BJ (cell line): ENCODE results near the gene TANC1. TPM values are rescaled to one million over a fixed set of nuclear protein-coding genes. Genes with fewer than 3 reads are reported as not detected.

ENCODE experiments used
- CTCF ChIA-PET: fragments of 350-600 bp; formaldehyde crosslinking; extraction: SDS; loops from one replicate; lab custom pipeline; 2021; ENCODE audit warnings: antibody characterized with exemption, inconsistent platforms; lab: Yijun Ruan, JAX
- POLR2A ChIA-PET: fragments of 300-600 bp; sonication (Branson Sonifier 250); formaldehyde crosslinking; extraction: SDS; loops from one replicate; lab custom pipeline; 2021; ENCODE audit warnings: antibody characterized with exemption; lab: Charles Lee
- DNase-seq: peaks from one replicate; pipeline ENCODE4 v3.0.0-alpha.2; 2011; ENCODE audit warnings: low read depth
- H3K27me3 ChIP-seq: 2 replicates; pipeline ENCODE4 v1.6.0; 2011; ENCODE audit warnings: low read length; ENCODE audit not compliant: control insufficient read depth, insufficient read depth
- H3K36me3 ChIP-seq: 2 replicates; pipeline ENCODE4 v1.5.1; 2011; ENCODE audit warnings: low read length; ENCODE audit not compliant: control insufficient read depth, insufficient read depth
- H3K4me3 ChIP-seq: 2 replicates; pipeline ENCODE4 v1.5.1; 2011; ENCODE audit warnings: low read depth, mild to moderate bottlenecking, control low read depth, low read length
- polyA plus RNA-seq: library from polyadenylated mRNA; depleted of rRNA; stranded (reverse); fragments of >200 nt; gene quantifications from 2 replicates; pipeline ENCODE4 v1.2.3, GENCODE V29; 2011
- TF ChIP-seq, protein P1 (sequence below): IDR thresholded peaks from 2 replicates; pipeline ENCODE4 v1.5.1; 2011; ENCODE audit warnings: low read depth, mild to moderate bottlenecking, control low read depth, inconsistent platforms, low read length, moderate library complexity; ENCODE audit not compliant: insufficient read depth

Gene TANC1
- polyA plus RNA-seq, 1 experiment, result 22.0 TPM

DNA sequence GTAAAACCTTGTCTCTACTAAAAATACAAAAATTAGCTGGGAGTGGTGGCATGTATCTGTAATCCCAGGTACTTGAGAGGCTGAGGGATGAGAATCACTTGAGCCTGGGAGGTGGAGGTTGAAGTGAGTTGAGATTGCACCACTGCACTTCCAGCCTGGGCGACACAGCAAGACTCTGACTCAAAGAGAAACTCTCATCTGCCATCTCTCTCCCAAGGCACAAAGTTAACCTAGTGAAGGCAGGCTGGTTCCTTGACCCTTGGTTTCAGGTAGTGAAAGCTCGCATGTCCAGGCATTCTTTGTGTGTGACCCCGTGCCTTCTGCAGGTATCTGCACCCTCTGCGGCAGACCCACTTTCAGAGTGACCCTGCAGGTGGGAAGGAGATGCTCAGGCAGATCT is 218.0 kb downstream of the TANC1 start:
- peaks cover 13% of the 10 kb centered on the region for H3K36me3 ChIP-seq
- DNase-seq, result no peak
- TF ChIP-seq, protein P1, sequence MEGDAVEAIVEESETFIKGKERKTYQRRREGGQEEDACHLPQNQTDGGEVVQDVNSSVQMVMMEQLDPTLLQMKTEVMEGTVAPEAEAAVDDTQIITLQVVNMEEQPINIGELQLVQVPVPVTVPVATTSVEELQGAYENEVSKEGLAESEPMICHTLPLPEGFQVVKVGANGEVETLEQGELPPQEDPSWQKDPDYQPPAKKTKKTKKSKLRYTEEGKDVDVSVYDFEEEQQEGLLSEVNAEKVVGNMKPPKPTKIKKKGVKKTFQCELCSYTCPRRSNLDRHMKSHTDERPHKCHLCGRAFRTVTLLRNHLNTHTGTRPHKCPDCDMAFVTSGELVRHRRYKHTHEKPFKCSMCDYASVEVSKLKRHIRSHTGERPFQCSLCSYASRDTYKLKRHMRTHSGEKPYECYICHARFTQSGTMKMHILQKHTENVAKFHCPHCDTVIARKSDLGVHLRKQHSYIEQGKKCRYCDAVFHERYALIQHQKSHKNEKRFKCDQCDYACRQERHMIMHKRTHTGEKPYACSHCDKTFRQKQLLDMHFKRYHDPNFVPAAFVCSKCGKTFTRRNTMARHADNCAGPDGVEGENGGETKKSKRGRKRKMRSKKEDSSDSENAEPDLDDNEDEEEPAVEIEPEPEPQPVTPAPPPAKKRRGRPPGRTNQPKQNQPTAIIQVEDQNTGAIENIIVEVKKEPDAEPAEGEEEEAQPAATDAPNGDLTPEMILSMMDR, result no peak
- H3K4me3 ChIP-seq, result no peak overlapping the region
- H3K27me3 ChIP-seq, result no peaks in the 10 kb centered on the region
- ChIA-PET CTCF (interaction anchor here (1.3 to 2.0 kb wide), 3 partner anchors 10 to 284 kb away, joined by 3 to 5 read pairs (median 4); no protein-coding TSS in a partner anchor), POLR2A (no interaction called here)

GRCh38 chr2:159187106-159187505 is 218.7 kb downstream of the TANC1 start:
- no peak overlapping the region for H3K4me3 ChIP-seq
- H3K27me3 ChIP-seq, result no peaks in the 10 kb centered on the region
- ChIA-PET CTCF (interaction anchor here (1.3 to 2.0 kb wide), 2 partner anchors 9 to 132 kb away, joined by 3 to 4 read pairs; no protein-coding TSS in a partner anchor), POLR2A (no interaction called here)
- DNase-seq, result no peak
- TF ChIP-seq, protein P1, result no peak
- H3K36me3 ChIP-seq, result peaks cover 13% of the 10 kb centered on the region

GRCh38 chr2:159188449-159188848 is 220.0 kb downstream of the TANC1 start:
- ChIA-PET CTCF (interaction anchor here (0.6 kb wide), 1 partner anchor 271 kb away, joined by 3 read pairs; no protein-coding TSS in a partner anchor), POLR2A (no interaction called here)
- no peak for DNase-seq
- TF ChIP-seq, protein P1, result no peak
- H3K4me3 ChIP-seq, result no peak overlapping the region
- H3K27me3 ChIP-seq, result no peaks in the 10 kb centered on the region
- peaks cover 13% of the 10 kb centered on the region for H3K36me3 ChIP-seq

- ChIA-PET POLR2A (no interaction called here), CTCF (no interaction called here)
- TF ChIP-seq, protein P1, result no peak
- no peak for DNase-seq
- Histone ChIP-seq H3K4me3 (no peak overlapping the region), H3K27me3 (no peaks in the 10 kb centered on the region), H3K36me3 (peaks cover 13% of the 10 kb centered on the region)
Measured at GRCh38 chr2:159192371-159192918, 224.0 kb downstream of the TANC1 start.

GRCh38 chr2:159193791-159194190 is 225.4 kb downstream of the TANC1 start:
- H3K27me3 ChIP-seq, result no peaks in the 10 kb centered on the region
- POLR2A ChIA-PET, result no interaction called here
- no peak for DNase-seq
- no peak overlapping the region for H3K4me3 ChIP-seq
- TF ChIP-seq, protein P1, result no peak
- H3K36me3 ChIP-seq, result peaks cover 18% of the 10 kb centered on the region
- CTCF ChIA-PET, result interaction anchor here (0.6 kb wide), 1 partner anchor 295 kb away, joined by 3 read pairs; no protein-coding TSS in a partner anchor
